Natural killer cell (primary cell): ENCODE results near the gene RABGAP1L. TPM values are rescaled to one million over a fixed set of nuclear protein-coding genes. Genes with fewer than 3 reads are reported as not detected.
A peak's percentile ranks its signal among the peaks of the same experiment; 100 is the strongest.

Experiments
- ATAC-seq, 3 donors: fragments of 150-1000 bp in 2 of 3; fragments of 200-7000 bp in 1 of 3; cut with Tn5 transposase; 1 replicate in 1 of 3; 2 replicates in 2 of 3; pipeline ENCODE4 v1.10.0; 2021; ENCODE audit warnings: mild to moderate bottlenecking in 2 of 3, moderate library complexity in 2 of 3
- DNase-seq, 2 donors: peaks; one replicate each; pipeline versions ENCODE4 v3.0.0 to v3.0.0-alpha.2; 2013 to 2021; ENCODE audit warnings: mixed read lengths in 1 of 2
- H3K27ac ChIP-seq: one replicate; pipeline ENCODE4 v1.5.1; 2013; ENCODE audit warnings: mild to moderate bottlenecking, low read length
- H3K27me3 ChIP-seq: one replicate; pipeline ENCODE4 v1.6.1; 2013; ENCODE audit warnings: low read length; ENCODE audit not compliant: control insufficient read depth, insufficient read depth
- H3K36me3 ChIP-seq: one replicate; pipeline ENCODE4 v1.6.1; 2013; ENCODE audit warnings: low read length; ENCODE audit not compliant: control insufficient read depth, insufficient read depth
- H3K4me1 ChIP-seq: one replicate; pipeline ENCODE4 v1.6.1; 2013; ENCODE audit warnings: low read length; ENCODE audit not compliant: control insufficient read depth, insufficient read depth
- H3K4me3 ChIP-seq: one replicate; pipeline ENCODE4 v1.5.1; 2013; ENCODE audit warnings: low read length
- H3K9me3 ChIP-seq: one replicate; pipeline ENCODE4 v1.6.1; 2013; ENCODE audit warnings: low read length; ENCODE audit not compliant: control insufficient read depth, insufficient read depth
- H3K27ac Mint-ChIP-seq, 2 donors: one replicate each; pipeline ENCODE4 v1.8.0; 2022; ENCODE audit warnings: mild to moderate bottlenecking in 2 of 2, mixed read lengths in 2 of 2, moderate library complexity in 1 of 2
- H3K27me3 Mint-ChIP-seq, 2 donors: one replicate each; pipeline ENCODE4 v1.8.0; 2022; ENCODE audit warnings: low read depth in 2 of 2, mixed read lengths in 2 of 2
- H3K36me3 Mint-ChIP-seq: one replicate; pipeline ENCODE4 v1.8.0; 2022; ENCODE audit warnings: mixed read lengths
- H3K4me1 Mint-ChIP-seq, 2 donors: one replicate each; pipeline ENCODE4 v1.8.0; 2022; ENCODE audit warnings: mixed read lengths in 2 of 2
- H3K4me3 Mint-ChIP-seq: one replicate; pipeline ENCODE4 v1.8.0; 2022; ENCODE audit warnings: mild to moderate bottlenecking, moderate library complexity, mixed read lengths
- H3K9me3 Mint-ChIP-seq, 2 donors: one replicate each; pipeline ENCODE4 v1.8.0; 2022; ENCODE audit warnings: mixed read lengths in 2 of 2
- CTCF ChIP-seq: fragments of 200-600 bp; IDR thresholded peaks from one replicate; pipeline ENCODE4 v1.8.0; 2022; ENCODE audit warnings: antibody characterized with exemption
- WGBS: methylation state at CpG from one replicate; pipeline ENCODE4 v1.1.7; 2013; ENCODE audit warnings: missing lambda C conversion rate; ENCODE audit not compliant: insufficient coverage; 5-methylcytosine and 5-hydroxymethylcytosine counted together
- intact Hi-C: fragments of 100-400 bp; cut with micrococcal nuclease; formaldehyde crosslinking; loops from one replicate; pipeline ENCODE4 v1.14.2; 2022
- total RNA-seq, 4 donors: library from RNA; stranded (reverse); fragments of 120-200 nt in 1 of 4; gene quantifications; one replicate each; pipeline versions ENCODE4 v1.2.3 to v1.2.4, GENCODE V29; 2013 to 2022

The RABGAP1L gene
- total RNA-seq, 3 donors from 2014 or later (not counting 1 experiment from before 2014, with no cell fraction given) = 145 to 168 (median 153) TPM

DNA sequence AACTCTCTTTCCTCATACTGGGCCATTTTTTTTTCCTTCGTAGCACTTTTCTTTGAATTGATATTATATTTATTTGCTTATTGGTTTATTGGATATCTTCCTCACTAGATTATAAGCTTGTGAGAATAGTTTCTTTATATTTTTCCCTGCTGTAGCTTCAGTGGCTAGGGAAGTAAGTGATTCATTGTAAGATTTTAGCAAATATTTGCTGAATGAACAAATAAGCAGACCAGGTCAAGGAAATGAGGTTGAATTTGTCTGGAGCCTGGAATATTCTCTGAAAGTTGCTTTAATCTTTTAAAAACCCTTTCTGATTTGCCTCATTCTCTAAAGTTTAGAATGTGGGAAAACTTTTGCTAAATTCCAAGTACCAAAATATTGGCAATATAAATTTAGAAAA lies 80.2 kb downstream of the RABGAP1L start:
- no peaks in the 10 kb centered on the region for H3K4me1 ChIP-seq
- no peak for TF ChIP-seq CTCF
- H3K4me3 Mint-ChIP-seq = no peak overlapping the region
- peak overlapping the region in 1 of 2 donors; percentile 1 for H3K27ac Mint-ChIP-seq
- DNase-seq (no peak), ATAC-seq (no peak)
- H3K36me3 ChIP-seq = peaks cover 15% of the 10 kb centered on the region
- peaks cover 15 to 21% of the 10 kb centered on the region in 2 donors for H3K4me1 Mint-ChIP-seq
- WGBS = no CpG with 5 or more reads among the region's 1 CpG
- no peak overlapping the region for H3K27ac ChIP-seq
- no peaks in the 10 kb centered on the region for H3K9me3 ChIP-seq
- H3K4me3 ChIP-seq = no peak overlapping the region
- no peaks in the 10 kb centered on the region for H3K27me3 Mint-ChIP-seq
- H3K27me3 ChIP-seq = no peaks in the 10 kb centered on the region
- intact Hi-C loops = no loop called here
- H3K9me3 Mint-ChIP-seq = no peaks in the 10 kb centered on the region
- peaks cover 10% of the 10 kb centered on the region for H3K36me3 Mint-ChIP-seq

- WGBS = 97% methylated on average over 2 of the region's 2 CpGs
- no peak overlapping the region for H3K27ac ChIP-seq
Measured at GRCh38 chr1:174242856-174243255, 83.5 kb downstream of the RABGAP1L start.

DNA sequence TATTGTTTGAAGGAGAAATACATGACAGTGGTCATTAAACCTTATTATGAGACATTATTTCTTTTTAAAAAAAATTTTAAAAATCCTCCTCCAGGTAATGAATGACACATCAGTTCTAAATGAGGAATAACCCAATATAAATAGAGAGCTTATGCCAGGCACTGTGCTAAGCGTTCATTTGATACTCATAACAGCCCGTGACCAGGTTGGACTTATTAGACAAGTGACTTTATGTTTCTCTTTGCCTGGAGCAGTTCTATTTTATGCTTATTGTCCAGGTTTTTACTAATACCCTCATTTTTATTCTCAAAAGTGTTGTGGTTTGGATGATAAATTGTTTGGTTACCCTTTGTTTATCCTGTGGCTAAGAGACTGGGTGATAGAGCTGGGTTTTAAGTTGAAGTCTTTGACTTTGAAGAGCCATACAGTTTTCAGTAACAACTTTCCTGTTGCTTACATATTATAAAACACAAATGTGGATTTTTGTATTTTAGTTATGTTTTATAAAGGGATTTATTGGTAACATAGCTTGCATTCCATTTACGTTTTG lies 84.2 kb downstream of the RABGAP1L start:
- Histone ChIP-seq H3K36me3 (peaks cover 30% of the 10 kb centered on the region), H3K4me1 (no peaks in the 10 kb centered on the region), H3K9me3 (no peaks in the 10 kb centered on the region), H3K4me3 (no peak overlapping the region), H3K27me3 (no peaks in the 10 kb centered on the region), H3K27ac (no peak overlapping the region)
- Mint-ChIP-seq H3K9me3 (no peaks in the 10 kb centered on the region), H3K36me3 (peaks cover 10% of the 10 kb centered on the region), H3K4me3 (no peak overlapping the region), H3K27me3 (no peaks in the 10 kb centered on the region), H3K4me1 (peaks cover 15 to 21% of the 10 kb centered on the region in 2 donors), H3K27ac (peak overlapping the region; percentile 21 to 67)
- TF ChIP-seq CTCF = no peak
- WGBS = 50% methylated on average over 2 of the region's 3 CpGs
- intact Hi-C loops = no loop called here
- no peak for DNase-seq
- no peak for ATAC-seq

More at GRCh38 chr1:174242856-174243255, 83.5 kb downstream of the RABGAP1L start:
- no peak overlapping the region for H3K4me3 Mint-ChIP-seq
- H3K4me1 Mint-ChIP-seq = peaks cover 15 to 21% of the 10 kb centered on the region in 2 donors
- Histone ChIP-seq H3K36me3 (peaks cover 30% of the 10 kb centered on the region), H3K27me3 (no peaks in the 10 kb centered on the region), H3K4me3 (no peak overlapping the region), H3K4me1 (no peaks in the 10 kb centered on the region), H3K9me3 (no peaks in the 10 kb centered on the region)
- intact Hi-C loops = no loop called here
- peaks cover 10% of the 10 kb centered on the region for H3K36me3 Mint-ChIP-seq
- no peaks in the 10 kb centered on the region for H3K9me3 Mint-ChIP-seq
- DNase-seq = no peak
- TF ChIP-seq CTCF = no peak
- no peaks in the 10 kb centered on the region for H3K27me3 Mint-ChIP-seq
- ATAC-seq = no peak
- peak overlapping the region; percentile 16 to 67 for H3K27ac Mint-ChIP-seq

GRCh38 chr1:174244017-174244416 lies 84.7 kb downstream of the RABGAP1L start:
- H3K36me3 ChIP-seq = peaks cover 30% of the 10 kb centered on the region
- DNase-seq (no peak), ATAC-seq (no peak)
- H3K9me3 ChIP-seq = no peaks in the 10 kb centered on the region
- Mint-ChIP-seq H3K9me3 (no peaks in the 10 kb centered on the region), H3K36me3 (peaks cover 10% of the 10 kb centered on the region), H3K4me3 (no peak overlapping the region), H3K27ac (peak overlapping the region in 1 of 2 donors; percentile 21), H3K4me1 (peaks cover 14 to 19% of the 10 kb centered on the region in 2 donors), H3K27me3 (no peaks in the 10 kb centered on the region)
- H3K27me3 ChIP-seq = no peaks in the 10 kb centered on the region
- no peak overlapping the region for H3K27ac ChIP-seq
- H3K4me3 ChIP-seq = no peak overlapping the region
- WGBS = 98% methylated on average over 5 of the region's 5 CpGs
- intact Hi-C loops = no loop called here
- H3K4me1 ChIP-seq = no peaks in the 10 kb centered on the region
- no peak for TF ChIP-seq CTCF
